NCI-H2107 treated with DMSO at 0.1 percent for 48 hours (cell line): ENCODE data around the gene PTPRQ.
"Not testable (repeated sequence)": the region's sequence is repeated elsewhere in the genome, so short reads cannot be mapped to it uniquely, and the experiment has no call there.

Source experiments
- DNase-seq: peaks from one replicate; lab custom pipeline; 2025; ENCODE audit not compliant: unreplicated experiment; lab: John Stamatoyannopoulos, UW

Gene PTPRQ

GRCh38 chr12:80627782-80628181 lies 183.7 kb downstream of the PTPRQ start:
- no peak for DNase-seq

- DNase-seq: no peak
Measured at GRCh38 chr12:80632835-80633234, 188.8 kb downstream of the PTPRQ start.

DNA sequence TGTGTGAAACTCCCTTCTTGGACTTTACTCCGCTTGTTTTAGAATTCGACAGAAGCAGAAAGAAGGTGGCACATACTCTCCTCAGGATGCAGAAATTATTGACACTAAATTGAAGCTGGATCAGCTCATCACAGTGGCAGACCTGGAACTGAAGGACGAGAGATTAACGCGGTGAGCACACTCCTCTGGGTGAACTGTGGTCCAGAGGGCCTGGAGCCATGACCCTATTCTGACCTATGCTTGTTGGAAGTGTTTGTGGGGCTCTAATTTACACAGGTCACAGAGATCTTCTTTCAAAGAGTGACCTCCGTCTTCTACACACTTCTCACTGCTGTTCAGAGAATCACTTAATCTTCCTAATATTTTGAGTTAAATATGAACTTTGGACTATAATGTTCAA lies 190.9 kb downstream of the PTPRQ start:
- no peak for DNase-seq

DNA sequence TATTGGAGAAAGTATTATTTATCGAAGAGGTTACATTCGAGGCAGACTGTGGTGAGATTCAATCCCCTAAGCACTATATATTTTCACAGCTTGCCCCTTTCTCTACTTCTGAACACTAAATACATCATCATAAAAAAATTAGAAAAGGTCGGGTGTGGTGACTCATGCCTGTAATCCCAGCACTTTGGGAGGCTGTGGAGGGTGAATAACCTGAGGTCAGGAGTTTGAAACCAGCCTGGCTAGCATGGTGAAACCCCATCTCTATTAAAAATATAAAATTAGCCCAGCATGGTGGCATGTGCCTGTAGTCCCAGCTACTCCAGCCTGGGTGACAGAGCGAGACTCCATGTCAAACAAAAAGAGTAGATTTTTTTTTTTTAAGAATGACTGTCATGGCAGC lies 192.8 kb downstream of the PTPRQ start:
- DNase-seq: no peak

DNA sequence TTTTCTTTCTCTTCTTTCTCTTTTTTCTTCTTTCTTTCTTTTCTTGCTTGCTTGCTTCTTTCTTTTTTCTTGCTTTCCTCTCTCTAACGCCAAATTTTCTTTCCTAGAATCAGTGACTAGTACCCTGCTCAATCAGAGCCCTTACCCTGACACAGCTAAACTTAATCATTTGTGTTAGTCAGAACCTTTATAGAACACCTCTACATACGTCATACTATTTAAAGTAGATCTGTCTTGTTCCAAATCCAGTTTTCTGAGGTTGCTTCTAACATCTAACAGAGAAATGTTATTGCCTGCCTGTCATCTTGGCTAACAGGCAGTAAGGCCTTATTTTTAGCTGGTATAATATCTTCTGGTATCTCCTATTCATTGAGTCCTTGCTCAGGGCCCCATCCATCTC lies 197.9 kb downstream of the PTPRQ start:
- DNase-seq: no peak

DNA sequence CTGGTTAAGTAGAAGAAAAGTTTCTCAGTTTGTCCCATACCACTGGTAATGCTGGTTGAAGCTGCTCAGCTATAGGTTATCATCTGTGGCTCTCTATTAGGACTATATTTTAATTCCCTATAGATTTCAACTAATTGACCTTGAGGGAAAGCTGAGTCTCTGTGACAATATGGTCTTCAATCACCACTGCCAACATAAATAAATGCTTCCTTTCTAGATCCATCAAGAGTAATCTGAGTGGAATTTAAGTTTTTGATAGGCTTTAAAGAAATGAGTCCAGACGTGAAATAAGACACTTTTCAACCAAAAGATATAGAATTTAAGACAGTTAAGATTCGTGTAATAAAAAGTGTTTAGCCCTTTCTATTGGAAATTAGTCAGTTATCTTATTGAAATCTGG lies 199.9 kb downstream of the PTPRQ start:
- no peak for DNase-seq

DNA sequence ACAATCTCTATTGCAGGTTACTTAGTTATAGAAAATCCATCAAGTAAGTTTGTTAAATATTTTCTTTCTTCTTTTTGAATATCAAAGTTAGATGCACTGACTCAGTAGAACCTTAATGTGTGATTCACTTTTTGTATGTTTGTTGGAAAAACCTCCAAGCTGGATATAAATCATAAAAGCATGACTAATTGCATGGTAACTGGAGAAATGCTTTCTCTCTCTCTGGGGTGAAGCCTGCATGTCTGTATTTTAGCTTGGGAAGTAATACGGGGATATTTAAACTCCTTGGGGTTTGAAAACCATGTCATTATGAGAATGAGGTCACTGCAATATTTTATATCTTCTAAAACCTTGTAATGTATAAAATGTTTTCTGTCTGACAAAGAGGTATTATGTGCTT lies 204.8 kb downstream of the PTPRQ start:
- DNase-seq: no peak

DNA sequence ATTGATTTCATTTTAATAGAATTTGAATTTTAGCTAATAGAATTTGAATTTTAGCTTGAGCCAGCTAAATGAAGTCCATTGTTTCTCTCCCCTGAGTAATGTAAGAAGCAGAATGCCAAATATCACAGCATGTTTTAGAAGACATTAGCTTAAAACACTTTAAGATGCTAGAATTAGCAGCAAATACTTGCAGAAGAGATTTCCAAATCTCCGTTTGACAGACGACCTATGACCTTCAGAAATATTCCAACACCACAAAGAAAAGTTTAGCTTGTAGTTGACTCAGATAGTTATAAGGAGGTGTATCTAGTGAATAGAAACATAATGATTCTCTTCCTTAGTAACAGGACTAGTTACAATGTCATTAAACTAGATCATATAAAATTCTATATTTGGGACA lies 211.7 kb downstream of the PTPRQ start:
- DNase-seq: no peak

DNA sequence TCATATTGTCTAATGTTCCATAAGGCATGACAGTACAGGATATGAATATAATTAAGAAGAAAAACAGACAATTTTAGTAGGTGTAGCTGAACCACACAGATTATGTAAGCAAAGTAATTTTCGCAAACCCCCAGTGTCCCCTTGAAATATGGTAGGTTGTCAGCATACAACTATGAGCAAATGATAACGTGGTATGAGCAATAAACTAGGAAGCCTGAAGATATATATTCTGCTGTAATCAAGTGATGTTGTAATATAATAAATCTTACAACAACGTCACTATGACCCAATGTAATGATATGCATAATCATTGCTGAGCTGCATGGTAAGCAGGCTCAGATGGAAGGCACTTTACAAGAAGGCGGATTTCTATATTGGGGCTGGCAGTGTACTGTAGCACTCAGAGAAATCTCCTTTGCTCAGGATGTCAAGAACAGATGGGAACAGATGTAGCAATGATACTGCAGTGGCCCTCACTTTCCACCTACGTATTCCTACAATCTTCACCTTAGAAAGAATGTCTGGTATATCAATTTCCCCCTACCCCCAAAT lies 215.6 kb downstream of the PTPRQ start:
- no peak for DNase-seq

- DNase-seq: no peak
Measured at GRCh38 chr12:80662586-80662985, 218.6 kb downstream of the PTPRQ start.

DNA sequence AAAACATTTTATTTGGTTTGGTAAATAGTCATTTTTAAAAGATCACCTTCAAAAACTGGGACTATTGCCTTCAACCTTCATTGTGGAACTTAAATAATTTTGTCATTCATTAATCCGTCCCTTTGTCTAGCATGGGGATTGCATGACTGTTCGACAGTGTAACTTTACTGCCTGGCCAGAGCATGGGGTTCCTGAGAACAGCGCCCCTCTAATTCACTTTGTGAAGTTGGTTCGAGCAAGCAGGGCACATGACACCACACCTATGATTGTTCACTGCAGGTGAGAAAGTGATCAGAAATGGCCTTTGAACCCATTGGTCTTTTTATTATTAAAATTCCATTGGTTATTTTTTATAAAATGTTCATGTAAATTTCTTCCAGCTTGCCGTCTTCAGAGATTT lies 226.2 kb downstream of the PTPRQ start:
- no peak for DNase-seq

DNA sequence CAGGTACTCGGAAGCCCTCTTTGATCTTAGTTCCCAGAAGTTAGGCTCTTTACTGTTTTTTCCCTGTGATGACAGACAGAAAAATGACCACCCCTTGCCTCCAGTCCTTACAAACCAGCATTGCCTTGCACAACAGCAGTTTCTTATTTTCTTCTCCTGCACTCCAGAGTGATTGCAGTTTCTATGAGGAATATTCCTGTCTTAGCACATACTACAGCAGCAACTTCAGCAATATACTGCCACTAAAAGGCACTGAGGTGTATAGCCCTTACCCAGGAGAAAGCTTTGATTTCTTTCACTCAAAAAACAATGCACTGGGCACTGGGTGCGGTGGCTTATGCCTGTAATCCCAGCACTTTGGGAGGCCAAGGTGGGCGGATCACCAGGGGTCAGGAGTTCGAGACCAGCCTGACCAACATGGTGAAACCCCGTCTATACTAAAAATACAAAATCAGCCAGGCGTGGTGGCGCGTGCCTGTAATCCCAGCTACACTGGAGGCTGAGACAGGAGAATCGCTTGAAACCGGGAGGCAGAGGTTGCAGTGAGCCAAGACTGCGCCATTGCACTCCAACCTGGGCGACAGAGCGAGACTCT lies 232.1 kb downstream of the PTPRQ start:
- not testable (repeated sequence) for DNase-seq

DNA sequence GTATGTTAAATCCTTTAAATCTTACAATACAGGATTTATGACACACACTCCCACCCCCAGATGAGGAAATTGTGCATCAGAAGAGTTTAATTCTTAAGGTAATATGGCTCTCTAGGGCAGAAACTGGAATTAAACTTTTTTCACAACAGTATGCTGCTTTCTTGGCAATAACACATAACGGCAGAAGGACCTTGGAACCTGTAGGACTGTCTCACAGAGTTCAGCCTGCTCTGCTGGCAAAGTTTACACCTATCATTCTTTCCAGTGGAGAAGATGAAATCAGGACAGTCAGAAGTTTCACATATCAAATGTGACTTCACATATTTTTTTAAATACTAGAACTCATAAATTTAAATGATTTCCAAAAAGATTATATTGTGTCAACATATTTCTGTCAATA lies 232.8 kb downstream of the PTPRQ start:
- no peak for DNase-seq

DNA sequence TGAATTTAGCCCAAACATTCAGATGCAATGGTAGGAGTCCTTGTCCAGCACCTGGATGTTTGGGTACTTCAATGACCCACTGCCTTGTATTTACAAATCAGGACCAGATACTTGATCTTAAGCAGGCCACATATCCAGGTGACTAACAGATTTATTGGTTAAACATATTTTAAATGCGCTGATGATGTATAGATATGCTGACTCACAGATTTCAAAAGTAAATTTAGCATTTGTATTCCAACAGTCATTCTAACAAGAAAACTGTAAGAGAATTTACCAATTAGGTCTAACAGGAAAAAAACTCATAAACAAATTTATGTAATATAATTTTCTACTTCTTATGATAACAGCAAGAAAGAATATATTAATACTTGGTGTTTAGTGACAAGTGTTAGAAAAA lies 234.0 kb downstream of the PTPRQ start:
- DNase-seq: no peak

DNA sequence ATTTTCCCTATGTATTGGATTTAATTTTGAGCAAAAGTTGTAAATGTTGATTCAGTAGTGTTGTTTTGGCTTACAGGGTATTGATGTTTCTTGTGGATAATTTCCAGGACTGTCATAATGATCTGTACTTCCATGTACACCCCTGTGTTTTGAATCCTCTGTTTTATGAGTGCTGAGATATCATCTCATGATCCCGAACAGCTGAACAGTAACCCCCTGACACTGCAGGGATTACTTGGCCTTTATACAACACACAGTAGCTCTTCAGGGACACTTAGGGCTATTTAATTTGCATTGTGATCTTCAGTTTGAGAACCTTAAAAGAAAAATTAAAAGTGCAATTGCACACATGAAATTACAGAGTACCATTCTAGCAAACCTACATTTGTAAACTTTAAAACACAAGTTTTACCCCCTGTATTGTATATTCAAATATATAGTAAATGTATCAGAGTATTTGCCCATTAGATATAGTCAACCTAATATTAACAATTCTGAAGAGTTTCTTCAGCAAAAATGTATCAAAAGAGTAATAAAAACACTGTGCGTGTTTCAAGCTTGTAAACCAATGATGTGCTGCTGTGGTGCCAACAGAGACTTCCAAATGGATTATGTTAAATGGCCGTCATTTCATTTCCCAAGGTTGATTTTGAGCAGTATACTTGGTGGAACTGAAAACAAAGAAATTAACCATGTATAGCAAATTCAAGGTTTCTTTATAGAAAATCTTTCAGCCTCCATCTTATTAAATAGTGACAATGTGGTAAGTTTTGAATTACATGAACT lies 235.5 kb downstream of the PTPRQ start:
- no peak for DNase-seq

GRCh38 chr12:80681287-80681686 lies 237.3 kb downstream of the PTPRQ start:
- no peak for DNase-seq

DNA sequence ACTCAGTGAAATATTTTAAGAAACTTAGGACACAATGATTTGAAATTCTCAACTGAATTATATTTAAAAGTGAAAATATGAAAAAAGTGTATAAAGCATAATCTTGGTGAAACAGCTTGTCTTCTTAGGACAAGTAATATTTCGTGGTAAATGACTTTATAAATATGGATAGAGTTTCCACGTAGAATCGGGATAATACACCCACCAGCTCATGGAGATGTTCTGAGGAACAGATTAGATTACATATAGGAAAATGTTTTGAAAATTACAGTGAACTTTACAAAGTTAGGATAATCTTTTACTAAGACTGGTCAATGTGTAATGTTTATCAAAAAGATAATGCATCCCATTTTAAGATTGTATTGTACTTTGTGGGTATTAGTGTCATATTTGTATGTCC lies 237.8 kb downstream of the PTPRQ start:
- no peak for DNase-seq

DNA sequence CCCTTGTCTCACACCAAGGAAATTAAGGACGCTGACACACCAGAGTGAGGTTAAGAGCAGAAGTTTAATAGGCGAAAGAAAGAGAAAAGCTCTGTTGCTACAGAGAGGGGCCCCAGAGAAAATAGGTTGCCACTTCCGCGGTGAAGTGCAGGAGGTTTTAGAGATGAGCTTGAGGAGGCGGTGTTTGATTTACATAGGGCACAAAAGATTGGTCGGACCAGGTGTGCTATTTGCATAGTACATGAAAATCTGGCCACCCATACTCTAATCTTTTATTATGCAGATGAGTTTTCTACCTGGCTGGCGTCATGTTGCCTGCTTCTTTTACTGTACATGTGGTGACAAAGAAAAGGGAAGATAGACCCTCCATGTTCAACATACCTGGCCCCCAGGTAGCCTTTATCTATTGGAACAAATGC lies 240.1 kb downstream of the PTPRQ start:
- no peak for DNase-seq

DNA sequence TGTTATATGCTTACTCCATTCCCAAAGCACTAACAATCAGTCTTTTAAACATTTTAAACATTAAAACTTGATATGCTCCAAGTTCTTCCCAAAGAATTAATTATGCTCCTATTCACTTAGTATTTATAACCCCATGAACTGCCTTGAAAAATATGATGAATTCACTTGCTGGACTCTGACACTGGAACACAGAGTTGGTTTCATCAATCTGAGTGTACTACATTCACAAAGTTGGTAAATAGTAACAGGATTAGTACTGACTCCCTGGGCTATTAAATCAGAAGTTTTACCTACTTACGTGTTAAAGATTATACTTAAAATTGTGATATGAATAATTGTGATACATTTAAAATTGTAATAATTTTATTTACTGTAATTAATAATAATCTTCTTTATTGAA lies 246.1 kb downstream of the PTPRQ start:
- no peak for DNase-seq

DNA sequence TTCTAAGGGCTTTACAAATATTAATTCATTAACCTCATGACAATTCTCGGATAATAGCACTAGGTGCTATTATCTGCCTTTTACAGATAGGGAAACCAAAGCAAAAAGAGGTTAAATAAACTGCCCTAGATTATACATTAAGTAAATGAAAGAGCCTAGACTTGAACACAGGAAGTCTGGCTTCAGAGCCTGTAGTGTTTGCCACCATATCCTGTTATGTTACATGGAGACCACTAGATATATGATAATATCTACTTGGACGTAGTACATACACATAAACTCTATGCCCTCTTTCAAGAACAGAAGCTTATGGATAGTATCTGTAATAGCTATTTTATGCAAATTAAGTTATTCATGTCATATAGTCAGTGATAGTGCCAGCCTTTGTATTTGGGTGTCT lies 246.5 kb downstream of the PTPRQ start:
- DNase-seq: no peak

GRCh38 chr12:80692114-80692513 lies 248.1 kb downstream of the PTPRQ start:
- no peak for DNase-seq

- DNase-seq: no peak
Measured at GRCh38 chr12:80697270-80697887, 253.3 kb downstream of the PTPRQ start.
